ENCODE data around the gene GABRB3.

Gene GABRB3

GRCh38 chr15:26662283-26662682 lies 110.6 kb downstream of the GABRB3 start:
- DNase-seq (ENCODE audit: low spot score) = no peak
- no peak for TF ChIP-seq CTCF (IDR thresholded peaks at IDR 0.05; ENCODE audit: extremely low read depth, missing control alignments)

GRCh38 chr15:26661748-26662147 lies 111.1 kb downstream of the GABRB3 start:
- DNase-seq (ENCODE audit: low spot score) = no peak
- no peak for TF ChIP-seq CTCF (IDR thresholded peaks at IDR 0.05; ENCODE audit: extremely low read depth, missing control alignments)

- DNase-seq (ENCODE audit: low spot score) = no peak
- TF ChIP-seq CTCF (IDR thresholded peaks at IDR 0.05; ENCODE audit: extremely low read depth, missing control alignments) = no peak
Observed at GRCh38 chr15:26661107-26661506, 111.8 kb downstream of the GABRB3 start.

GRCh38 chr15:26660241-26660640 lies 112.6 kb downstream of the GABRB3 start:
- TF ChIP-seq CTCF (IDR thresholded peaks at IDR 0.05; ENCODE audit: extremely low read depth, missing control alignments) = no peak
- DNase-seq (ENCODE audit: low spot score) = no peak

DNA sequence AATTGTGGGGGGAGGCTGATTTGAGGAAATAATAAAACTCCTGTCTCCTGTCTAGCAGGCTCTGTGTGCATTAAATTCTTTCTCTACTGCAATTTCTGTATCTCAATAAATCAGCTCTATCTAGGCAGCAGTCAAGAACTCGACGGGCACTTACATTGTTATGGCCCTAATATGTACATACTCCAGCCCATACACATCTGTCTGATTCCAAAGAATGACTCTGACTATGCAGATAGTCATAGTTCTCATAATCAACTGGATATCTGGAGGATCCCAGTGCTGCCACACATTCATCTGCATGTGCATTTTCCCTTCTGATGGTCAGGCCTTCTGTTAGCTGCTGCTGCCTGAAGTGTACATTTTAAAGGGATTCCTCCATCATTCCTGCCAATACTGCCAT lies 114.6 kb downstream of the GABRB3 start:
- no peak for DNase-seq (ENCODE audit: low spot score)
- TF ChIP-seq CTCF (IDR thresholded peaks at IDR 0.05; ENCODE audit: extremely low read depth, missing control alignments) = no peak

GRCh38 chr15:26656080-26656479 lies 116.8 kb downstream of the GABRB3 start:
- no peak for DNase-seq (ENCODE audit: low spot score)
- TF ChIP-seq CTCF (IDR thresholded peaks at IDR 0.05; ENCODE audit: extremely low read depth, missing control alignments) = no peak

DNA sequence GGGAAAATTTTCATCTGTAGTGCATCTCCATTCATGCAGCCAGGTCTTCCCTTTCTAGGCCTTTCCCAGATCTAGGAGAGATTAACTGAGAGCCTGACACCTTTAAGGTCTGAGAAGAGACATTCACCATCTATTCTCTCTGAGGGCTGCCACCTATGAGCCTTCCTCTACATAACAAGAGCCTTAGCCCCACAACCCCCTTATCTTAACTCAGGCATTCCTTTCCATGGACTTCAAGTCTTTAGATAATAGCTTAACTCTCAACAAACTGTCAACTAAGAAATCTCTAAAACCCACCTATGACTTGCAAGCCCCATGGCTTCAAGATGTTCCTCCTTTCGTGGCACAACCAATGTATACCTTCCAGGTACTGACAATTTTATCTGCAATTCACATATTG lies 121.0 kb downstream of the GABRB3 start:
- DNase-seq (ENCODE audit: low spot score) = no peak

More for the DNA sequence above, 121.0 kb downstream of the GABRB3 start:
- no peak for TF ChIP-seq CTCF (IDR thresholded peaks at IDR 0.05; ENCODE audit: extremely low read depth, missing control alignments)
